GM18520 (cell line): Measurements from ENCODE around the gene EMX2.
A peak's percentile ranks its signal among the peaks of the same experiment; 100 is the strongest.
"Not testable (repeated sequence)": the region's sequence is repeated elsewhere in the genome, so short reads cannot be mapped to it uniquely, and the experiment has no call there.

Experiments used
- ATAC-seq: cut with Tn5 transposase; IDR thresholded peaks from one replicate; pipeline ENCODE4 v1.9.1; 2021; ENCODE audit not compliant: unreplicated experiment

The EMX2 gene

DNA sequence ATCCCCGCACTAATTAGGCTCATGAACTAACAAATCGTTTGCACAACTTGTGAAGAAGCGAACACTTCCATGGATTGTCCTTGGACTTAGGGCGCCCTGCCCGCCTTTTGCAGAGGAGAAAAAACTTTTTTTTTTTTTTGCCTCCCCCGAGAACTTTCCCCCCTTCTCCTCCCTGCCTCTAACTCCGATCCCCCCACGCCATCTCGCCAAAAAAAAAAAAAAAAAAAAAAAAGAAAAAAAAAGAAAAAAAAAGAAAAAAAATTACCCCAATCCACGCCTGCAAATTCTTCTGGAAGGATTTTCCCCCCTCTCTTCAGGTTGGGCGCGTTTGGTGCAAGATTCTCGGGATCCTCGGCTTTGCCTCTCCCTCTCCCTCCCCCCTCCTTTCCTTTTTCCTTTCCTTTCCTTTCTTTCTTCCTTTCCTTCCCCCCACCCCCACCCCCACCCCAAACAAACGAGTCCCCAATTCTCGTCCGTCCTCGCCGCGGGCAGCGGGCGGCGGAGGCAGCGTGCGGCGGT lies at the start of gene EMX2:
Gene EMX2 (plus strand): TSS at position 41 of the 519 bp plus-strand sequence. CDS start 522 bp downstream, outside the sequence.
- ATAC-seq = no peak

DNA sequence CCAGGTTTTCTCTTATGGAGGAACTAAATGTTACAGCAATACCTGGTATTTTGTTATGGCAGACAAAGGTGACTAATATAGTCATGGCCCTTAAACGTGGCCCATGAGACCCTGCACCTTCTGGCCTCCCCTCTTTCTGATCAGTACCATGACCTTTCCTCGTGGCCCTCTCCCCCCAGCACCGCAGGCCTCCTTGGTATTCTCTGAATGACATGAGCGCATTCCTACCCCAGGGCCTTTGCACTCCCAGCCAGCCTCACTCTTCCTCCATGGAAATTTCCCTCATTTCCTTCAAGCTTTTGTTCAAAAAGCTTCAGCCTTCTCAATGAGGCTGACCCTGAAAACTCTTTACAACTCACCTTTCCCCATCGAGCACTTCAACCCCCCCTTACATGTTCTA lies 46.5 kb upstream of the EMX2 start:
- no peak for ATAC-seq

DNA sequence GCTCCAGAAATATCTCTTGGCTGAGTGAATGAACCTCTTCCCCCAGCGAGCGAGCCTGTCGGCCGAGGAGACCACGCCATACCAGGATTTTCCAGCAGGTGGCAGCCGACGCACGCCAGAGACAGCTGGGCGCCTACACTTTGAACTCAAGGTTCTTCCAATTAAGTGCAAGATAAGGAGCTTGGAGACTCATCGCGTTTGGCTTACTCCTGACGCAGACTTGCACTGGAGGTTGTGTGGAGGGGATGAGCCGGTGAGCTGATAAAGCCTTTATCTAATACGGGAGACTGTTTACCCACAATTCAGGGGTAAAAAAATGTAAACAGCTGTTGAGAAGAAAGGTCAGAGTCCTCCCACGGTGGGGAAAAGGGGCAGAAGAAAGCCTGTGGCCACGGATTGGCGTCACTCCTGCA lies 45.9 kb upstream of the EMX2 start:
- peak; percentile 48 for ATAC-seq

DNA sequence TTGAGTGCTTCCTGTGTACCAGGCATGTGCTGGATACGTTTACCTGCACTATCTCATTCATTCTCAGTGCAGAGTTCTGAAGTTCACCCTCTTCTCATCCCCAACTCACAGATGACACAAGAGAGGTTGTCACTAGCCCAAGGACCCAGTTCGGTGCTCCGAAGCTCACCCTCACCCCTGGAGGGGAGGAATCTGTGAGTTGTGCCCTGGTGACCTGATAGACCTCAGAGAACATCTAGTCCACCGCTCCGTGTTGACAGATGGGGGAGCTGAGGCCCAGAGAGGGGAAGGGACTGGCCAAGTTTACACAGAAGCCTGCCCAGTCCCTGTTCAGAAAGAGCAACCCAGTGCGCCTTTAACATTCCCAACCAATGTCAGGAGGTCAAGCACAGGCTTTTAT lies 44.8 kb upstream of the EMX2 start:
- ATAC-seq = no peak

DNA sequence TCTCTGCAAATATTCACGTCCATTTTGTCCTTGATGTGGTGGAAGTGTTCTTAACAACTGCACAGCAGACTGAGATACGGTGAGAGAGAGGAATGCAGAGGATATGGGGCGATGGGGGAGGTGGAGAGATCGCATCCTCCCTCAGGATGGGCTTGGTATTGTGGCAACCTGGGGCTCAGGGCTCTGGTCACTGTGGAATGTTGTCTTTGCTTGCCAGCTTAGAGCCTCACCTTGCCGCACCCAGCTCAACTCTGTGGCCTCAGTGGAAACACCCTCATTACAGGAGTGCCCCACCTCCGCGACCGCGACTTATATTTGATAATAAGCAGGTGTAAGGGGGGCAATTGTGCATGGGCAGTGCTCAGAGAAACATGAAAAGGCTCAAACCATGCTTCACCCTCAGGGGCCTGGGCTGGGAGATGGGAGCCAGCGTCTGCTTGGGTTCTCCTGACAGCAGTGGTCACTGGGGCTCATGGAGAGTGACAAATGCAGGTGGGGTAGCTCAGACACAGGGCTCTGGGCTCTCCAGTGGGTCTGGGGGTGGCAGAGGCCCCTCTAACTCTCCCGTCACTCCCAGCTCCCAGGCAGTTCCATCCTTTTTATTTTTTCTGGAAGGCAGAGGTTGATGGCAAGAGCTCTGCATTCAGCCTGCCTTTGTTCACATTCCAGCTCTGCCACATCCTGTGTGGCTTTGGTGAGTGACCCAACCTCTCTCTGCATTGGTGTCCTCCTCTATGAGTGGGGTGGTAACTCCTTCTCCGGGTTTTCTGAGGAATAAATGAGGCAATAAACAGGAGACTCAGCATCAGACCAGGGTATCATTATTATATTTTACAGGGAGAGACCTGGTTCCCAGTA lies 43.1 kb upstream of the EMX2 start:
- no peak for ATAC-seq

DNA sequence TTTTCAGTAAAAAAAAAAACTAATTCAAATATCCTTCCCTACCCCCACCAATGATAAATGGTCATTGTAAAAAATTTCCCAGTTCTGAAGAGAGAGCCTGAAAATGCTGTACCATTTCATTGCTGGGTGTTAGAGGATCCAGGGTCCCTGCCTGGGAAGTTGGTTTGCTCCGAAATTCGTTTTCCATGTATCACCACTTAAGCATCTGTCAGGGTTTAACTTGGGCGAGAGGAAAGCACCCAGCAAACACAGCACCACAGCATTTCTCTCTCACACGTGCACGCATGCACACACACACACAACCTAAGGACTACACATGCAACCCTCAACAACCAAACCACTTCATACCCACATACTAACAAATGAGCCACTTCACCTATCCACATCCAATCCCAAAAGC lies 42.1 kb upstream of the EMX2 start:
- no peak for ATAC-seq

DNA sequence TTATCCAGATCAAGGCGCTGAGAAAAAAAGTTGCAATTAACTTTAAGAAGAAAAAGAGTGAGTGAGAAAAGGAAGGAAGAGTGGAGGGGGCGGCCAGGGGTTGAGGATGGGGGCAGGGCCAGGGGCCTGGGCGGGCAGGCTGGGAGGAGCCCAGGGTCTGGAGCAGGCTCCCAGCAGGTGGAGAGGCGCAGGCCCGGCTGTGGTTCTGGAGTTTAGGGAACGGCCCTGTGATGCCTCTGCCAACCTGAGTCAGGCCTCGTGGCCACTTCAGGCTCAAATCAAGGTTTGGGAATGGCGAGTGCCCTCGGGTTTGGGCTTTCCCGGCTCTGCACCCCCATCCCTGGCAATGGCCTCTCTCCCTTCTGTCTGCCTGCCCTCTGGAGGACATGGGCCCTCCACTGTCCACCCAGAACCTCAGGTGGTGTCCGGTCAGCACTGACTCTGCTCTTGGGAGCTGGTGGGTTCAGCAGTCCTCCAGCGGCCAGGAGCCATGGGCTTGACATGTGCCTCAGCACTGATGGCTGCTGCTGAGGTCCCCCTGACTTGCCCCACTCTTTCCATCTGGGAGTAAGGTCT lies 41.0 kb upstream of the EMX2 start:
- ATAC-seq = no peak

DNA sequence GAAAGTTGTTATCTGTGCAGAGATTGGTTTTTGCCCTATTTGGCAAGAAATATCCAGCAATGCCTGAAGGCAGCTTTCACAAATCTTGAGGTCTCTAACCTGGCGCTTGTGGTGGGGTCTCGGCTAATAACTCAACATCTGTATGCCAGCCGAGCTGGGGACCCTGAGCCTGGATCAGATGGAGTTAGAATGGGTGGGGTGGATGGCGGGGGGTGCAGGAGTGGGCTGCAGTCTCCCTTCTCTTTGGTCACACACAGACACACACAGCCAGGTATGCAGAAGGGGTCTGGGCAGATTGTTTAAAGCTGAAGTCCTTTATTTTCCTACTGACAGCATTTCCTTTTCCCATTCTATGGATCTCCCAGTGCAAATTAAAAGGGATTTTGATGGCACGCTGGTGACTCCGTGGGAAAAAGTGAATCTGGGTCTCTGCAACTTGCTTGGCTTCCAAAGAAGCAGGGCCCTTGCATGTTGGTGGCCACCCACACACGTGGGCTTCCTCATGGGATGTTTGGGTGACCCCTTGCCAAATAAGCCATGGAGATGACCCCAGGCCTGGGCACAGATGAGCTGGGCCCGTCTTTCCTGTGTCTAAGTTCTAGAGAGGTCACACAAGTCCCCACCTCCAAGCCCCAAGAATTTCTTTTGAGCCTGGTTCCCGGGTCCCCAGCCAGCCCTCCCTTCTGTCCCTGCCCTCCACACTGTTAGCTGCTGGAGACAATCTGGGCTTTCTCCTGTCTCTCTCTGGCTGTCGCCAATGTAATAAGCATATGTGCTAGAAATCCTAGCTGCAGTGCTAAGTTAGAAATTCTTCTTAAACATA lies 39.9 kb upstream of the EMX2 start:
- ATAC-seq = no peak

DNA sequence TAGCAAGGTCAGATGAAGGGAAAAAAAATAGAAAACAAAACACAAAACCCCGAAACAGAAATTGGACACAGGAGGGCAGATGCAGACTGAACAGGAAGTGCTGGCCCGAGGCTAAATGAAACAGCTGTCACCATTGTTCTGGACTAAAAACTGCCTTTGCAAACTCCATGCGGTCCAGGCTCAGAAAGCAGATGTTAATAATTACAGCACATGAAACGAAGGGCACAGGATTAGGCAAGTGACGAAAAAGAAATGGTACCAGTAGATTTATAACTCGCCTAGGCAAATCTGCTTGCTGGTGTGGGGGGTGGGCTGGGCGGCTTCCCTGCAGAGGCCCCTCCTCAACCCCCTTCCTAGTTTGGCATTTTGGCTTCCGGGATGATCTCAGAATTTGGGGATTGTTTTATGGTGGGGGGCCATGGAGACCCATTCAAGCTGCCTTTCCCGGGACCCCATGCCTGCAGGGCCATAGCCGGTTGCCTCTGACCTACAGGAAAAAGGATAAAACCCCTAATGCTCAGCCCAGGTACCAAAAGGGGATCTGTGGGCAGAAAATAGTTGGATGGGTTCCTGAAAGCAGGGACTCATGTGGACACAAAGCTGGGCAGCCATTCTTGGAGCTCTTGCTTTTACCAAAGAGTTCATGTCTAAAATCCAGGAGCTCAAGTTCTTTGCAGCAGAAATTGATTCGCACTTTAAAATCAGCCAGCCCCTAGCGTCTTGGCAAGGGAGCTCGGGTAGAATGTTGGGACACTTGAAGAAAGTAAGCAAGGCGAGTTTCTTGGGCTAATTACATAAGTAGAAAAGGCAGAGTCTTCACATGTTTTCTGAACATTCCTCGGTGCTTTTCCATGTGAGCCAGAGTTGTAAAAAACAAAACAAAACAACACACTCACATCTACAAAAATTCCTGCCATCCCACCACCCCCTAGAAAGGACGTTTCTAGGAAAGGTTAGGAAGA lies 39.0 kb upstream of the EMX2 start:
- ATAC-seq = no peak

DNA sequence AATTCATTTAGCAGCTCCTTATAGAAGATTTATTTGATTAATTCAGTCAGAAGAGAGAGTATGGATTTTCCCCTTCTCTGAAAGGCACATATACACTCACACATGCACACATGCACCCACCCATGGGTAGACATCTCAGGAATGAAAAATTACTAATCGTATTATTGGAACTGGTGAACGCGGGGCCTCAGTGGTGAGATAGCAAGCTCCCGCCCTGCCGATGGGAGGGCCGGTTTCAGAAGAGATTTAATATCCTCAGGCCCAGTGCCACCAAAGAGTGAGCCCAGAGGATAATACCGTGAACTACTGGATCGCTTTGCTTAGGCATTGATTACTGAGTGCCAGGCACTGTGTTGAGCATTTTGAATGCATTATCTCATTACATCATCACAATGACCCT lies 38.0 kb upstream of the EMX2 start:
- ATAC-seq = no peak

DNA sequence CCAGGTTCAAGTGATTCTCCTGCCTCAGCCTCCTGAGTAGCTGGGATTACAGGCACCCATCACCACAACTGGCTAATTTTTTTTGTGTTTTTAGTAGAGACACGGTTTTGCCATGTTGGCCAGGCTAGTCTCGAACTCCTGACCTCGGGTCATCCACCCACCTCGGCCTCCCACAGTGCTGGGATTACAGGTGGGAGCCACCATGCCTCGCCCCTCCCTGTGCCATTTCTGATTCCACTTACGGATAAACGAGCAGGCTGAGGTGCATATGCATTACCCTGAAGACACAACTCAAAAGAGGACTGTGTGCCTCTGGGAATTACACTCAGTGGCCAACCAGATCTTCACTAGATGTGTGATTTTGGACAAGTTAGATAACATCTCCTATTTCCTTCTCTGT lies 35.5 kb upstream of the EMX2 start:
- ATAC-seq = not testable (repeated sequence)

DNA sequence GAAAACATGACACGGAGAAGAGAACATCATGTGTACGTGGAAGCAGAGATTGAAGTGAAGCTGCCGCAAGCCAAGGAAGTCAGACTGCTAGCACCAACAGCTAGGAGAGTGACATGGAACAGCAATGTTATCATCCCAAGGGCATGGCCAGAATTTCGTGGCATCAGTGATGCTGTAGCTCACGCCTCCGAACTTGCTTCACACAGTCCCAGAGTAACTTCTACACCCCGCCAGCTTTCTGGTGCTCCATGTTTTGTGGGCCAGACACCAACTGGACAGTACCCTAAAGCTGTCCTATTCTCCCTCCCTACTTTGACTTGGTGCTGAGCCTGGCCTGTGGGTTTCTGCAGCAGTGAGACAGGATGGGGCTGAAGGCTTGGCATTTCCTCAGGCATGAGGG lies 33.0 kb upstream of the EMX2 start:
- ATAC-seq = no peak

DNA sequence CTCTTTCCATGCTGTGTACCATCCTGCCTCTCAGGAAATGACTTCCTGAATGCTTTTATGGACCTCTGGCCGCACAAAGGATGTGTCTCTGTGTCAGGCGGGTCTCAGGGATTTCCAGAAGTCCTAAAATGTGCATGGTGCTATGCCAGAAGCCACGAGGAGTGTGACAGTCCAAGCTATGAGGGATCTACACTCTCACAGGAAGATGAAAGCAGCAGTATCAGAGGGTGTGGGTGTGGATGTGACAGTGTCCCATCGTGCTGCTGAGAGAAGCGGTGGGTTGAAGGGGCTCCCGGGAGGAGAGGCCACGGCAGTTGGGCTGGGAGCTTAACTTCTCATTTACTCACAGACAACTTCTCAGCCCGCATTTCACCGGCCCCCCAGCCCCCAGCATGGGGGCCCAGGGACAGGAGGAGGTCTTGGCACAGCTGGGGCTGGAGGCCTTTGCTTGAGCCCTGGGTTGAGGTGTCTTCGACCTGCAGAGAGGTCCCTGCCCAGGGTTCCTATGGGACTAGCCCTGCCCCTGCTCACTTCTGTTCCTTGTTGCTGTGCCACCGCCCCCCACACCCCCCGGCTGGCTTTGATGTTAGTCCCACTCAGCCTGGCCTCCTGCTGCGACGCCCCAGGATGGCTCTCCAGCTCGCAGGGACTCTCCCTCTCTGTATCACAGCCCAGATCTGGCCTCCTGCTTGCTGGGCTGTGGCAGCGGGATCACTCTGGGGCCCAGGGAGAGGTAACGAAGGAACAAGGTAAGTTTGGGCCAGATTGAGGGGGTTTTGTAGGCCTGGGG lies 30.8 kb upstream of the EMX2 start:
- no peak for ATAC-seq

DNA sequence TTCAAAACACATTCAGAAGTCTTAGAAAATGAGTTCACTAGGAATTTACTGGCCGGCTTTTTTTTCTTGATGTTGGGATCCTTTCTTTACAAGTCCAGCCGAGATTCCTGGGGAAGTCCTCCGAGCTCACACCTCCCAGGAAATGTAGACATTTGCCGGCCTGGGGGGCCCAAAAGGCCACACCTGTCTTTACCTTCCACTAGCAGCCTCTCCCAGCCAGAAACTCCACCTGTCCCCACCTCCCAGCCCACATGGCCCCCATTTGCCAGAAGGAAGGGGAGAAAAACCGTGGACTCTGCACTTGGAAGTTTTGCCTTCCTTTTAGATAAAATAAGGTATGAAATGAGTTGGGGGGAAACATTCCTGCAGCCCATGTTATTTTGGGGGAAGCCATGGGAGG lies 27.6 kb upstream of the EMX2 start:
- ATAC-seq = no peak

DNA sequence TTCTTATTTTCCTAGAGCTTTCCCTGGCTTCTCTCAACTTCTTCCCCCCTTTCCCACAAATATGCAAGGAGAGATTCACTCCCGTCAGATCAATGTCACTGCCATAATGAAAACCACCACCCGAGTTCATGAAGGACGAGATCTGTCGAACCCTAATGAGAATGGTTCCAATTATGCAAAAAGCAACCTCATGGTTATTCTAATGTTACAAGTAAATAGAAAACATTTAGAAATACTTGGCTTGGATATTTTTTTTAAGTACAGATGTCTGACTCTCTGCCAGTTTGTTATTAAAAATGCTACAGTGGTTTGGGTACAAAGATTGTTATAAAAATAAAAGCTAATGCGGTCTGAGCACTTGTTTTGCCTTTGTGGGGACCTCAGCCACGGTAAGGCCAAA lies 25.9 kb upstream of the EMX2 start:
- no peak for ATAC-seq

DNA sequence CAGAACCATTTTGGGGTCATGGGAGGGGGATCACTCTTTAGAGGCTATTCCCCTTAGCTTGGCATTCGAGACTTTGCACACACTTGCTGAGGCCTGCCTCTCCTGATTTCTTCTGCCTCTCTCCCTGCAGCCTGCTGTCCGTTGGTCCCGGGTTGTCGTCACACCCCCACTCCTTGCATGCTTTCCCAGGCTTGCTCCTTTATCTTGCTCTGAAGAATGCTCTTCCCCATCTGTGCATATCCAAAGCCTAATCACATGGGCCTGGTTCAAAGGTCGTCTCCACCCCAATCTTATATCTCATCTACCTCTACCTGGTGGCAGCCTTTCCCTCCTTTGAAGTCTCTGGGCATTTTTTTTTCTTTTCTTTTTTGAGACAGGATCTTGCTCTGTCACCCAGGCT lies 24.3 kb upstream of the EMX2 start:
- no peak for ATAC-seq

DNA sequence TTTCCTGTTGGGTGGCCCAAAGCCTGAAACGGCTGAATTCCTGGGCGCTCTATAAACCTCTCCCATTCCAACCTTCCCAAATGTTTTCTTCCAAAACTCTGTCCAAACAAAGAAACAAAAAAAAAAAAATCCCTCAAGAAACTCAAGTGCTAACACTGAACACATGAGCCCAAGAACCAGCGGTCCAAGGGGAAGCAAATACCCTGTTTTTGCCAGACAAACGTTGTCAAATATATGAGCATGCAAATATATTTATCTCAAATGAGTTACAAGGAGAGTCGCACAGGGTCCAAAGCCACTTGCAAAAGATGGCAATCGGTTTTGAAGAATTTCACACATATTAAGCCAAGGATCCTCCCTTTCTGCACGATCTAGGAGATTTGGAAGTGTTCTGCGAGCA lies 23.3 kb upstream of the EMX2 start:
- no peak for ATAC-seq

DNA sequence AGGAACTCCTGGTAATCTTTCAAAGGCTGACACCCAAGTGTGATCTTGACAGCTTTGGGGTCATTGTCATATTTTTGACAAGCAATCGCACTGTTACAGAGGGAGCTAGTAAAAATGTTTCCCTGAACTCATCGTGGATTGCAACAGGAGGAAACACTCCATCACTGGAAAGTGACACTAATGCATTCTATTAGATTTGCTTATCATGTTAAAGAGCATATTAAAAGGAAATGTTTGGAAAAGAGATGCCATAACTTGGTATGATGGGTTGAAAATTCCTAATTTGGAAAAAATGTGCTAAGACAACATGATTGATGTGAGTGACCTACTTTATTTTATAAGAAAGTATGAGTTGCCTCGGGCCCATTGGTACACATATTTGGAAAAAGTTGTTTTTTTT lies 22.7 kb upstream of the EMX2 start:
- no peak for ATAC-seq

DNA sequence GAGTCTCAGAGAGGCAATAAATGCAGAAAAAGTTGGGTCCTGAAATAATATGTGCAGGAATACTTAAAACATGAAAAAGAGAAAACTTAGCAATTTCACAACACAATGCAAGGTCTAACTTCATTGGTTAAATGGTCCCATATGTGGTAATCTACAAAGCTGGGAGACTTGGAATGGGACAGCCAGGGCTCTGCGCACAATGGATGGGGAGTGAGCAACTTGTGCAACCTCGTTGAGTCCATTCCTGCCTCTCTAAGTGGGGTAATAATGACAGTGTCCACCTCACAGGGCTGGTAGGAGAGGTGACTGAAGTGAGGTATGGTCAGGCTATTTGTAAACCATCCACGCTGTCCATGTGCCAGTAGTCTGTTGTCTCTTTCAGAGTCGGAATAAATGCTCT lies 11.8 kb upstream of the EMX2 start:
- ATAC-seq = no peak
